ENCODE data around the gene KCNJ1. TPM values are rescaled to one million over a fixed set of nuclear protein-coding genes. Genes with fewer than 3 reads are reported as not detected.

KCNJ1 gene
- total RNA-seq, 4 donors from 2014 or later, result not detected

- Histone ChIP-seq H3K27ac (no peak overlapping the region), H3K36me3 (no peaks in the 10 kb centered on the region), H3K4me1 (no peaks in the 10 kb centered on the region), H3K4me3 (no peak overlapping the region), H3K27me3 (no peaks in the 10 kb centered on the region), H3K9me3 (no peaks in the 10 kb centered on the region)
- intact Hi-C loops (cut with DNase I; ENCODE audit: low total_unique reads), result no loop called here
- TF ChIP-seq CTCF (IDR thresholded peaks at IDR 0.05) (no peak), POLR2A (IDR thresholded peaks at IDR 0.05) (no peak)
- no peak for DNase-seq
Measured at GRCh38 chr11:128865490-128865889, 1.6 kb downstream of the KCNJ1 start.

- DNase-seq, result no peak
- TF ChIP-seq POLR2A (IDR thresholded peaks at IDR 0.05) (no peak), CTCF (IDR thresholded peaks at IDR 0.05) (no peak)
- Histone ChIP-seq H3K4me1 (no peaks in the 10 kb centered on the region), H3K36me3 (no peaks in the 10 kb centered on the region), H3K27me3 (no peaks in the 10 kb centered on the region), H3K4me3 (no peak overlapping the region), H3K27ac (no peak overlapping the region), H3K9me3 (no peaks in the 10 kb centered on the region)
- intact Hi-C loops (cut with DNase I; ENCODE audit: low total_unique reads), result no loop called here
Measured at GRCh38 chr11:128862908-128863660, 4.0 kb downstream of the KCNJ1 start.

DNA sequence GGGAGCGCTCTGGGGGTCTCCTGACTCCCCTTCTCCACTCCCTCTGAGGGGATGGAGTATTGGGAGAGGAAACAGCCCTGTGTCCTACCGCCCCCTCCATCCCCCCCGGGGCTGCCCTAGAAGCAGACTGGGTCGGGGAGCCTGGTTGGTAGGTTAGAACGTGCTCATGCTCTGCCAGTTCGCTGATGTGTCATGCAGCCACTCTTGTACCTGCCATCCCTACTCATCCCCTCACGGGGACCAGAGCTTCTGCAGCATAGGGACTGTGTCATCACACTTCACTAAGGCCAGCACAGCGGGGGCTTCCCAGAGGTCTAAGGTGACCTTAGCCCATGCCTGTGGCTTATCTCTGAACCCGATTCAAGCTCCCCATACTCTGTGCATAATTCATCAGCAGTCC, 4.7 kb downstream of the KCNJ1 start:
- TF ChIP-seq CTCF (IDR thresholded peaks at IDR 0.05) (no peak), POLR2A (IDR thresholded peaks at IDR 0.05) (no peak)
- no peaks in the 10 kb centered on the region for H3K4me1 ChIP-seq
- no peaks in the 10 kb centered on the region for H3K27me3 ChIP-seq
- intact Hi-C loops (cut with DNase I; ENCODE audit: low total_unique reads), result no loop called here
- H3K4me3 ChIP-seq, result no peak overlapping the region
- no peaks in the 10 kb centered on the region for H3K36me3 ChIP-seq
- H3K9me3 ChIP-seq, result no peaks in the 10 kb centered on the region
- no peak overlapping the region for H3K27ac ChIP-seq
- no peak for DNase-seq

DNA sequence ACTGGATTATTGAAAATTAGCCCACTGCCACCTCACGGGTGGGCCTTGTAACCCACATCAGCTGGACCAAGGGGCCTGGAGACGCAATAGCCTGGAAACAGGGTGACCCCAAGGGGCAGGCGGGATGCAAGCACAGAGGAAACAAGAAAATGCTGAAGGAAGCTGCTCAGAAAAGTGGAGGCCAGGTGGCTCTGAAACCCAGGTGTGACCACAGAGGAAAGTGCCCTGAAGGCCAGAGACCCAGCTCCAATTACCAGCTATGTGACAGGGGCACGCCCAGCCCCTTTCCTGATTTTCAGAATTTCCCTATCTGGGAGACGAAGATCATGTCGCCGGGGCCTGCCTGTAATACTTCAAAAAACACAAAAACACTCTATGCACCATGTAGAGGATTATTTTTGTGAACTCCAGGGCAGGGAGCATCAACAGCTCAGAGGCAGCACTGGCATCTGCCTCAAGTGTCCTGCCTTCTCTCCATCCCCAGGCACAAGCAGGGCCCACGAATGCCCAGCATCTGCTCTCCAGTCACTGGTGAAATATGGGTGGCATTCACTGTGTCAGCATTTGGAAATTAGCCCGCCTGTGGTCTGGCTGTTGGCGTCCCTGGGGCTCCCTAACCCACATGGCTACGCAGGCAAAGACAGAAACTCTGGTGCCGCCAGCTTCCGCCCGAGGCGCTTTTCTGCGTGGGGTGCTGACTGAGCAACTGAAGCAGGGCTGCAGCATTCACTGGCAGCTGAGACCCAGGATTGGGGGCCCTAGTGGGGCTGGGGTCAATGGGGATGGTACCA, 6.3 kb downstream of the KCNJ1 start:
- Histone ChIP-seq H3K4me1 (no peaks in the 10 kb centered on the region), H3K27me3 (no peaks in the 10 kb centered on the region), H3K4me3 (no peak overlapping the region), H3K36me3 (no peaks in the 10 kb centered on the region), H3K27ac (no peak overlapping the region), H3K9me3 (no peaks in the 10 kb centered on the region)
- no peak for DNase-seq
- no peak for TF ChIP-seq CTCF (IDR thresholded peaks at IDR 0.05)
- no peak for TF ChIP-seq POLR2A (IDR thresholded peaks at IDR 0.05)
- intact Hi-C loops (cut with DNase I; ENCODE audit: low total_unique reads), result no loop called here
